GM13976 (cell line): Measurements from ENCODE around the gene STAMBPL1.

ENCODE experiments used
- DNase-seq: peaks from one replicate; pipeline ENCODE4 v3.0.0; 2012; ENCODE audit warnings: low spot score
- CTCF ChIP-seq: IDR thresholded peaks from 2 replicates; pipeline ENCODE4 v1.5.1; 2012; ENCODE audit warnings: borderline replicate concordance, mild to moderate bottlenecking; ENCODE audit not compliant: insufficient read depth; ENCODE audit errors: extremely low read depth, missing control alignments, control extremely low read depth
- in situ Hi-C: fragments of 300-500 bp; cut with MboI; formaldehyde crosslinking; loops from one replicate; pipeline ENCODE4 v1.12.0; 2022; ENCODE audit warnings: low sequenced_read_pairs, mixed read lengths, inconsistent platforms; ENCODE audit not compliant: unreplicated experiment

The STAMBPL1 gene

GRCh38 chr10:88941026-88941425 is 61.0 kb downstream of the STAMBPL1 start:
- DNase-seq = no peak
- in situ Hi-C loops = no loop called here
- no peak for TF ChIP-seq CTCF

- in situ Hi-C loops = no loop called here
- no peak for TF ChIP-seq CTCF
- no peak for DNase-seq
These were observed 63.7 kb downstream of the STAMBPL1 start for GRCh38 chr10:88943778-88944177.

- in situ Hi-C loops = no loop called here
- peak; percentile 14 for DNase-seq
These were observed 64.8 kb downstream of the STAMBPL1 start for GRCh38 chr10:88944813-88945212.

GRCh38 chr10:88946200-88946599 is 66.2 kb downstream of the STAMBPL1 start:
- in situ Hi-C loops = no loop called here
- DNase-seq = no peak
- TF ChIP-seq CTCF = no peak

More at GRCh38 chr10:88944813-88945212, 64.8 kb downstream of the STAMBPL1 start:
- no peak for TF ChIP-seq CTCF

- in situ Hi-C loops = no loop called here
- TF ChIP-seq CTCF = no peak
- DNase-seq = no peak
These were observed 67.0 kb downstream of the STAMBPL1 start for GRCh38 chr10:88946965-88947590.

GRCh38 chr10:88949051-88949450 is 69.0 kb downstream of the STAMBPL1 start:
- no peak for DNase-seq
- TF ChIP-seq CTCF = no peak
- in situ Hi-C loops = no loop called here
